Endometrial microvascular endothelial cells (primary cell): ENCODE results near the gene ERMP1. TPM values are rescaled to one million over a fixed set of nuclear protein-coding genes. Genes with fewer than 3 reads are reported as not detected.
"Not testable (repeated sequence)": the region's sequence is repeated elsewhere in the genome, so short reads cannot be mapped to it uniquely, and the experiment has no call there.

Source experiments
- in situ Hi-C: cut with HindIII; loops from 2 replicates; pipeline ENCODE4 v1.10.0; 2017; ENCODE audit warnings: low sequenced_read_pairs, low pct_unique_long_range_greater_than_20kb; ENCODE audit errors: inconsistent ontology term
- total RNA-seq: library from RNA; depleted of rRNA; stranded (reverse); fragments of >200 nt; gene quantifications from one replicate; pipeline ENCODE4 v1.2.3, GENCODE V29; 2015; ENCODE audit errors: inconsistent ontology term

ERMP1 gene
- total RNA-seq, 1 donor from 2014 or later, result 36.7 TPM

DNA sequence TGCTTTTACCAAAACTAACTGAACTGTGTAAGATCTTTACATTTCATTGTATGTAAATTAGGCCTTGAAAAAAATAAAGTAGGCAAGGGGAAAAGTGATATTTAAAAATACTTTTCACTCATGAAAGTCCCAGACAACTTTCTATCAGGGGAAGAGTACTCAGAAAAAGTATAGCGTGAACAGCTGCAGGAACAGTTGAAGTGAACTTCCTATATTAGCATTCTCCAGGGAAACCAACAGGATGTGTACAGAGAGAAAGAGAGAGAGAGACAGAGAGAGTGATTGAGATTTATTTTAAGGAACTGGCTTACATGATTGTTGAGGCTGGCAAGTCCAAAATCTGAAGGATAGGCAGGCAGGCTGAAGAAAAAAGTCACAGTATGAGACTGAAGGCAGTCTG lies 42.0 kb downstream of the ERMP1 start:
- in situ Hi-C loops, result no loop called here

DNA sequence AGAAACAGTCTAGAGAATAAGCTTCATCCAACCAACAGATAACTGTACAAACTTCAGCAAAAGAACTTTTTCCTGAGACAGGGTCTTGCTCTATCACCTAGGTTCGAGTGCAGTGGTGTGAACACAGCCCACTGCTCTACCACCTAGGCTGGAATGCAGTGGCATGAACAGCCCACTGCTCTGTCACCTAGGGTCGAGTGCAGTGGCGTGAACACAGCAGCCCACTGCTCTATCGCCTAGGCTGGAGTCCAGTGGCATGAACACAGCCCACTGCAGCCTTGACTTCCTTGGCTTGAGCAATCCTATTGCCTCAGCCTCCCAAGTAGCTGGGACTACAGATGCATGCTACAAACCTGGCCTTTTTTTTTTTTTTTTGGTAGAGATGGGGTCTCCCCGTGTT lies 43.4 kb downstream of the ERMP1 start:
- in situ Hi-C loops, result no loop called here

DNA sequence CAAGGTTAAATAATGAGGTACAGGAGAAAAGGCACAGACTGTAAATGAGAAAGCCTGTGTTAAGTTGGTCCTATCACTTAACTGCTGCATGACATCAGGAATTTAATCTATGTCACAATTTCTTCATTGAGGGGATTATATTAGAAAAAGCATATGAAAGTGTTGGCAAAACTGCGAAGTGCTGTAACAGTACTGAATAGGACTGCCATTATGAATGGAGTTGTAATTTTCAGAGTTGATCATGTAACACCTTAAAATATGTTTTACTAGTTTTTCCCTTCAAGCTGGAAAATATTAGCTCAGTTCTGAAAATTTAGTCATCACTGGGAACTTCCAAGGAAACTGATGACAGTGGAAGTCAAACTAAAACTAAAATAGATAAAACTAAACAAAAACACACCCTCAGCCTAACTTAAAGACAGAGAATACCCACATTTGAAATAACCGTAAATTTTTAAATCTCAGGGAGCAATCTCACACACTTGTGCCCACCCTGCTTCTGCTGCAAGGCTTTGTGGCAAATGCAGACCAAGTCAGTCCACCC lies 45.1 kb downstream of the ERMP1 start:
- in situ Hi-C loops, result no loop called here

DNA sequence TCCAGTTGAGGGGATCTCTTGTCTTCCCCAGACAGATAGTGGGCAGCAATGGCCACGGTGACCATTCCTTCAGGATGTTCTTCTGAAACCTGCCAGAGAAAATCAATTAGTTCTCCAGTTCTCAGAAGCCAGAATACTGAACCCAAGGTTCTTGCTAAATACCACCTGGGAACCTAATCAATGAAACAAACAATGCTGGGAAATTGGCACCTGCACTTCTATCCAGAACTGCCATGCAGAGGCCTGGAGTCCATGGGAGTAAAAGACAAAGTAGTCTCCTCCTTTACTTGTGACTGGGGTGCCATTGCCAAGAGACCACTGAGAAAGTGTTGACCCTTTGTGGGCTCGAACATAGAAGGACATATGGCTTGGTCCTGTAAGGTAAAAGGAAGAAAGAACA lies 45.7 kb downstream of the ERMP1 start:
- in situ Hi-C loops, result no loop called here

DNA sequence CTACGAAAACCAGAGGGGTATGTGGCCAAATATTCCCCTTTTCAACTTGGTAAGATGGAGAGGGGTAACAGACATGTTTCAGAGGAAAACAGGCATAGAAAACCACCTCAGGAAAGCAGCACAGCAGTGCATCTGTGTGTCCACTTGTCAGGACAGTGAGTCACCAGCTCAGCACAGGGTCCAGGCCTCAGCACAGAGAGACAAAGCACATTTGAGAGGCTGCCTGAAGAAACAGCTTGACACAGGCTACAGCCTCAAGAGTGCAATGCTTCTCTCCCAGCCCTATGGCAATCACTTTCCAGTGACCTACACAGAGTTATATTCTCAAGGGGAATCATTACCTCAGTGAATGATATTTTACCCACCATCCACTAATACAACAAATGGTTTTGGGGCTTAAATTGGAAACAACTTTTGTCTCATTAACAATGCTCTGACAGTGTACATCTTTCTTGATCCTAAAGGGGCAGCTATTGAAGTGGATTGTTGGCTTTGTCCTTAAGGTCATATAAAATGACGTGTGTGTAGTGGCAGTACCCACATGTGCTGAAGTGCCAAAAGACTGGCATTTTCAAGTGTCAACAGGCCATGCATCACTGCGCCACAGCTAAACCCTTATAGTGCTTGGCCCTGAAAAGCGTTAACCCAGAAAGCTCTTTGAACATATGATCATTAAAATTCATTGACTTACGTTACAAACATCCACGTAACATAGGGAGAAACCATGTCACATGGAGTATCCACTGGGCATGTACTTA lies 46.4 kb downstream of the ERMP1 start:
- in situ Hi-C loops, result no loop called here

DNA sequence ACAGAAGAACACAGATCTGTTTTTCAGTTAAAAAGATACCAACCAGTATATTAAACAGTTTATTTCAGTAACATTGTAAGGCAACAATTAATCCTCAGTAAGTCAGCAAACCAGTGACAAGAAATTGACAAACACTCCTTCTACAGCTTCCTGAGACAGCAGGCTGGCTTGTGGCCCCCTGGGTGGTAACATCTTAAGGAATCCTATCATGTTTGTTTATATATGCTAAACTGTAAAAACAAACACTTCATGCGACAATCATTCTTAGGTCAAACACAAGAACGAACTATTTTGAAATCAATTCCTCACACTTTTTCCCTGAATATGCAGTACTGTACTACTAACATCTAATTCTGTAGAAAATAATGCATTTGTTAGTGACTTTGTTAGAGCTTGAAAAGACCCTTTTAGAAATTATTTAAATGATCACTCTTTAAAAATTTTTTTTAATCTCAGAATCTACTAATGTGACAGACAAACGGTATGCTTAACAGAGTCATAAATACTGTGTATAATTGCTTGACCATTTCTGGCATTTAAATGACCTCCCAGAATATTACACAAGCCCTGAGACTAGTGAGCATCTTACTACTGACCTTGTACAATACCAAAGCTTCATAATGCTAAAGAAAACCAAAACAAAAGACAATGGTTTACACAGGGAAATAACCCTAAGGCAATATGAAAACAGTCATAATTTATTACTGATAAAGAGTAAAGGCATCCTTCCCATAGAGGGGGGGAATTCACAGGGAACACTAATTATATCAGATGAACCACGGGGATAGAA lies 48.2 kb downstream of the ERMP1 start:
- in situ Hi-C loops, result no loop called here

DNA sequence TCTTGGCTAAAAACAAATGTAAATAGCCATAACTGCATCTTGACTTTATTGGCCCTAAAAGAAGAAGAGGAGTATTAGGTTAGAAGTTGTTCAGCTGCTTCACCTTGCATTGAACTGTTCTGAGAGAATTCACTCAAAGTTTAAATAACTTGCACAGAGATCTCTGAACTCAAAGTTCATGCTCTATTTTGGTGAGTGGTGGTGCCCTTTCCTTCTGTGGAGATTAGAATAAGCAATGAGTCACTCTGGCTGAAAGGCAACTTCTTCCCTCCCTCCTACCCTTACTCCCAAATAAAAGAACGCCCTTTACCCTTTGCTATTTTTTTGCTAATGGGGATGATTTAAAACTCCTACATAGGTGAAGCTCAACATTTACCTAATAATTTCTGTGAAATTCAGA lies 48.9 kb downstream of the ERMP1 start:
- in situ Hi-C loops, result no loop called here

DNA sequence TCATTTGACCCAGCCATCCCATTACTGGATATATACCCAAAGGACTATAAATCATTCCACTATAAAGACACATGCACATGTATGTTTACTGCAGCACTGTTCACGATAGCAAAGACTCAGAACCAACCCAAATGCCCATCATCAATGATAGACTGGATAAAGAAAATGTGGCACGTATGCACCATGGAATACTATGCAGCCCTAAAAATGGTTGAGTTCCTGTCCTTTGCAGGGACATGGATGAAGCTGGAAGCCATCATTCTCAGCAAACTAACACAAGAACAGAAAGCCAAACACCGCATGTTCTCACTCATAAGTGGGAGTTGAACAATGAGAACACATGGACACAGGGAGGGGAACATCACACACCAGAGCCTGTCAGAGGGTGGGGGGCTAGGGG lies 49.5 kb downstream of the ERMP1 start:
- in situ Hi-C loops, result not testable (repeated sequence)

DNA sequence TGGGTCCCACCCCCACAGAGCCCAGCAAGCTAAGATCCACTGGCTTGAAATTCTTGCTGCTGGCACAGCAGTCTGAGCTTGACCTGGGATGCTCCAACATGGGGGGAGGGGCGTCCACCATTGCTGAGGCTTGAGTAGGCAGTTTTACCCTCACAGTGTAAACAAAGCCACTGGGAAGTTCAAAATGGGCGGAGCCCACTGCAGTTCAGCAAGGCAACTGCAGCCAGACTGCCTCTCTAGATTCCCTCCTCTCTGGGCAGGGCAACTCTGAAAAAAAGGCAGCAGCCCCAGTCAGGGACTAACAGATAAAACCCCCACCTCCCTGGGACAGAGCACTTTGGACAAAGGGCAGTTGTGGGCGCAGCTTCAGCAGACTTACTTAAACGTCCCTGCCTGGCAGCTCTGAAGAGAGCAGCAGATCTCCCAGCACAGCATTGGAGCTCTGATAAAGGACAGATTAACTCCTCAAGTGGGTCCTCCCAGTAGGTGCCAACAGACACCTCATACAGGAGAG lies 53.2 kb downstream of the ERMP1 start:
- in situ Hi-C loops, result not testable (repeated sequence)

DNA sequence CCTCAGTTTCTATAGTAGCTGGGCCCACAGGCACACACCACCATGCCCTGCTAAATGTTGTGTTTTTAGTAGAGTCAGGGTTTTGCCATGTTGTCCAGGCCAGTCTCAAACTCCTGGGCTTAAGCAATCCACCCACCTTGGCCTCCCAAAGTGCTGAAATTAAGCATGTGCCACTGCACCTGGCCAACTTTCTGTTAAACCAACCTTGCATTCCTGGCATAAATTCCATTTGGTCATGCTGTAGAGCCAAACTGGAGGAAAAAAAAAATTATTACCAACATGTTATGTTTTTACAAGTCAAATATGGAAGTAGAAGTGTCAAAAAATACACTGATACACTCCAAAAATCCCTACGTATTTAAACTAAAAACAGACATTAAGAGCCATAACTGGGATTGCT lies 54.1 kb downstream of the ERMP1 start:
- in situ Hi-C loops, result no loop called here

DNA sequence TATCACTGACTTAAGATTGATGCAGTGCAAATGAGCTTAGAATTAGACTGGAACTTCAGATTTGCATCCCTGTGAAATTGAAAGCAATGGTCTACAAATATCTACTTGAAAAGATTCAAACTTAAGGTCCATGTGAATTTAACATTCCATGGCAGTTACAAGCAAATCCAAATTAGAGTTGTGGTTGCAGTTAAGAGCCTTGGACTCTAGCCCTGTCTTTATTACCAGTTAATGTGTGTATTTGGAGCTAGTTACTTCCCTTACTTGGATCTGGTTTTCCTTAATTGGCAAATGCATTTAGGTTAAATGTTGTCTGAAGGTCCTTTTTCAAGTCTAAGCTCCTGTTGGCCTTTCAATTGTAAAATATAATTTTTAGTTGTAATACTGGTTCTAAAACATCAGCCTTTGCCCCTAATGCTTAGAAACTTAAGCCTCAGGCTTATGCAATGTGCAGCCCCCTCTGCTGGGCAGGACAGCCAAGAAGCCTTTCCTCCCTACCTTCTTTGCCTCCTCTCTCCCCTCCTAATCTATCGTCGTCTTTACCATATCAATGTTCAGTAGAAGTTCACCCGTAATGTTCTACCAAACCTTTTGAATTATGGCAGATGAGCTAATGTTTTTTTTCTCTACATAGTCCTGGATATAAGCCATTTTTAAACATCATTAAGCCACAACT lies 59.5 kb downstream of the ERMP1 start:
- in situ Hi-C loops, result no loop called here

DNA sequence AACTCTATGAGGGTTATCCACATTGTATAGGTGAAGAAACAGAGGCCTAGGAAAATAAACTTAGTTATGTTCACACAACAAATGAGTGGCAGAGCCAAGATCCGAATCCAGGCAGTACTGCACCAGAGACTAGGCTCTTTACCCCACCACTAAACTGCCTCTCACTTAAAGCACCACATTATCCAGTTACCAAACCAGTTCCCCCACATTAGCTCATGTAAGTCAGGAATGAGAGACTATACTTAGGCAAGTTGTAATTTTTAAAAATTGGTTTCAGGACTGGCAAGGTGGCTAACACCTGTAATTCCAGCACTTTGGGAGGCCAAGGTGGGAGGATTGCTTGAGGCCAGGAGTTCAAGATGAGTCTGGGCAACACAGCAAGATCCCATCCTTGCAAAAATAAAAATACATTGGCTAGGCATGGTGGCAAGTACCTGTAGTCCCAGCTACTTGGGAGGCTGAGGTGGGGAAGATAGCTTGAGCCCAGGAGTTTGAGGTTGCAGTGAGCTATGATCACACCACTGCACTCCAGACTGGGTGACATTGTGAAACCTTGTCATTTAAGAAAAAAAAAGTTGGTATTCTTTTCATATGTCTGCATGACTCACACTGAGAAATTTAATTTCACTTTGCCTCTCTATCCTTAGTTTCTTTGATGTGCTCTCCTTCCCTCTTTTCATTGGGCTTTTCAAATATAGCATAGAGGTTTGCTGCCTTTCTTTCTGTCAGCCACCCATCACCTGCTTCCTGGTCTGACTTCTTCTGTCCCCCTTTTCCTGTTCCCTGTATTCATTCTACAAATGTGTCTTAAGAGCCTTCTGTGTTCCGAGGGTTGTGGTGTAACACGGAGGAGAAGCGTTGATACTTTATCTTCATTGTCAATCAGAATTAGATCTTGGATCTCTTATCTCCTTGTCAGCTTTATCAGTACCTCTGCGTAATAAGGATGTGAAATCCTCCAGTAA lies 64.7 kb downstream of the ERMP1 start:
- in situ Hi-C loops, result no loop called here

DNA sequence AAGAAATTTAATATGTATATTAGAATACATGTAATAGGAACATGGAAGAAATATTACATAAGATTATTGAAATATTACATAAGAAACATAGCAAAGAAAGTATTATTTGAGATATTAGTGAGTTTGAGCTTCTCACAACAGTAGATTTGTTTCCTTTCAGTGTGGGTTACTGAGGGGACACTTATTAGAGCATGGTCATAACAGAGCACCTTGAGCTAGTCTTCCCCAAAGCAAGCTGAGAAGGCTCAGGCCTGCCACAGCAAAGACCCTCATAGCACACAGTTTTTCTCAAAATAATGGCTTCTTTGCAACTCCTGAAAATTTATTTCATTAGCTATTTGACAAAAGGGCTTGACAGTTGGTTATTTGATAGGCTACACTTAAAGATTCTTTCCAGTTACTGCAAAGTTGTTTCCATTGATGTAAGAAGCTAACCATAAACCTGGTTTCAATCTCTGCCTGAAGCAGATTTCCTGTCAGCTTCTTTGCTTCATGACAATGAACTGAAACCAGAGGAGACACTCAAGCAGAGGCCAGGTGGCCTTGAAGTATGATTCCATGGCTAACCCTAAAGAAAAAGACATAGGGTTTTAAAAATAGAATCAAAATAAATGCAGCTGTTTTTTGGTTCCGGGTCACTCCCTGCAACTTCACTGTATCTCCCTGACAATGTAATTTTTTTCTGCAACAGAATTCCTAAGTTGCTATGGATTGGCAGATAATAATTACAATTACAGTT lies 68.6 kb downstream of the ERMP1 start:
- in situ Hi-C loops, result no loop called here

DNA sequence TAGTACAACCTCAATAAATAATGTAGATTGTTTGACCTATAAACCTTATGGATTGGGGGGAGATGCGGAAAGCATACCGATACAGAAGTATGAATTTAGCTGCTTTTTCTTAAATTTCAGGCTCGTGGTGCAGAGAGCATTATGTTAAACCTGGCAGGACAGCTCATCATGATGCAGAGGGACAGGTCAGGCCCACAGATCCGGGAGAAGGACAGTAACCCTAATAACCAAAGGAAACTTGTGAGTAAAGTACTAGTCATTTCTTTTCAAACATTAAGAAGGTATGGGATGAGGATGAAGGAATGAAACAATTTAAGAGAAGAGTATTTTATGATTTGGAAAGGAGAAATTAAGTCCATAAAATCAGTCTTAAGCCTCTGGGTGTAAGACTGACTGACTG lies 70.5 kb downstream of the ERMP1 start:
- in situ Hi-C loops, result no loop called here

DNA sequence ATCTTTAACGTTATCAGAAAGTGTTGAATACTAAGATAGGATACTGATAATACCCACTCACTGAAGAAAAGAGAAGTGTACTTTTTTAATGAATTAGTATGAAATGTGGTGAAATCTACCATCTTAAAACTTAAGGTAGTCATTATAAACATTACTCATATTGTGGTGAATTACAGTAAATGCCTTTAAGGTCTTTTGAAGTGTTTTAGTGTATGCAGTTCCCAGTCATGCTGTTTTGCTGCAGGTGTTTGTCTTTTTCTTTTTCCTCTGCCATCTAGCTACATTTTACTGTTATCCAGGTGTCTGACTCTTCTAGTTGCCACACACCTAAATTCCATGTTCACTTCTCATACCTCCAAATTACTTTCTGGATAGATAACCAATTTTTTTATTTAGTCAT lies 72.6 kb downstream of the ERMP1 start:
- in situ Hi-C loops, result no loop called here

DNA sequence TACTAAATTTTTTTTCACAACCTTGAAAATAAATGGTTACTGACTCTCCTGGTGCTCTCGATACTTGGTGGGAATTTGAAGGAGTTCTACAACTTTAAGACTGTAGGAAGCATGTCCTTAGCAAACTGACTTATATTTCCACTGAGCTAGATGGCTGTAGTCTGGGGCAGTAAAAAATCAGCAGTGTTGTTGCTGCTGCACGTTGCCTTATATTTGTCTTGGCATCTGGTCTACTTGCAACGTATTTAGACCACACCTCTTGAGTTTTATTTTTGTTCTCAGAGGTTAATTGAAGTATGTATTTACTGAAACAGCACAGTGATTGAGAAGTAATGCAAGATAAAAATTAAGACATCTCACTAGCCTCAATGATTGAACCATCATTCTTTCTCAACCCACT lies 76.3 kb downstream of the ERMP1 start:
- in situ Hi-C loops, result no loop called here

DNA sequence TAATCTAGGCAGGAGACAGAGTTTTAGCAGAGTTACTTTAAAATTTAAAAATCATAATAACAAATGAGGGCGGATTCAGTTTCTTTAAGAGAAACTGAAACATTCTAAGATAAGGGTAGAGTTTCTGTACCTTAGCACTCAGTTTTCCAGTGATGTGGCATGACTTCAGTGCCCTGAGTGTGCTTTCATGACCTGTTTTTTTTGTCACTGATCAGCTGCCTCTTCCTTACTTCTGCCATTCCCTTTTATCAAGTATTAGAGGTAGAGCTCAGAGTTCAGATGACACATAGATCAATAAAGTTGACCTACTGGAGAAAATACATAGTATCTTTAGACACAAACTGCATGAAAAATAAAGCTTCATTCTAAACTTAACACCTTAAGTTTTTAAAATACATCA lies 82.3 kb downstream of the ERMP1 start:
- in situ Hi-C loops, result no loop called here

DNA sequence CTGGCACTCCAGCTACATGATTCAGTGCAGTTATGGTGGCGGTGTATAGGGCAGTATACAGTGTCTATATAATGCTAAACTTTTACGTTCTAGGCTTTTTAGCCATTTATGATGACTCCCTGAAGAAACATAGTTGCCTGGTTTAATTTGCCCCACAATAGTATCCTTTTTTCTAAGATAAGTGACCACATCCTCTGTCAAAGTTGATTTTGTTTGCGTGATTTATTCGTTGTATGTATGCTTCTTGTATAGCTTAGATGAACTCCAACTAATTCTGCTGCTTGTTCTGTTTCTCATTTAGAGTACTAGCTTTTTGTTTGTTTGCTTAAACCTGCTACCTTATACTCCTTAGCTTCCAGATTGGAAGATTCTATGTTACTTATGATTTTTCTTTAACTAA lies 83.6 kb downstream of the ERMP1 start:
- in situ Hi-C loops, result no loop called here
